GM06990 (cell line): Measurements from ENCODE around the gene COX11.

ENCODE experiments used
- DNase-seq: peaks from one replicate; pipeline ENCODE4 v3.0.0-alpha.2; 2011; ENCODE audit not compliant: insufficient read length; ENCODE audit errors: extremely low read depth
- H3K27me3 ChIP-seq: replicated peaks from 2 replicates; pipeline ENCODE4 v1.6.0; 2011; ENCODE audit warnings: low read length; ENCODE audit not compliant: control insufficient read depth, insufficient read depth
- H3K36me3 ChIP-seq: 2 replicates; pipeline ENCODE4 v1.5.1; 2011; ENCODE audit warnings: low read length; ENCODE audit not compliant: control insufficient read depth, insufficient read depth
- H3K4me3 ChIP-seq: replicated peaks from 2 replicates; pipeline ENCODE4 v1.5.1; 2011; ENCODE audit warnings: low read depth, mild to moderate bottlenecking, control low read depth, low read length
- CTCF ChIP-seq: IDR thresholded peaks from 2 replicates; pipeline ENCODE4 v1.5.1; 2011; ENCODE audit warnings: low read length, control low read depth, mild to moderate bottlenecking, inconsistent platforms; ENCODE audit not compliant: insufficient read depth, poor library complexity, severe bottlenecking

The COX11 gene

GRCh38 chr17:54972406-54973138 lies 4.1 kb upstream of the COX11 start:
- H3K27me3 ChIP-seq = no peaks in the 10 kb centered on the region
- H3K4me3 ChIP-seq = no peak overlapping the region
- TF ChIP-seq CTCF = no peak
- H3K36me3 ChIP-seq = no peaks in the 10 kb centered on the region
- DNase-seq = no peak

GRCh38 chr17:54971901-54972300 lies 3.4 kb upstream of the COX11 start:
- H3K27me3 ChIP-seq = no peaks in the 10 kb centered on the region
- TF ChIP-seq CTCF = no peak
- H3K4me3 ChIP-seq = no peak overlapping the region
- no peak for DNase-seq
- no peaks in the 10 kb centered on the region for H3K36me3 ChIP-seq

DNA sequence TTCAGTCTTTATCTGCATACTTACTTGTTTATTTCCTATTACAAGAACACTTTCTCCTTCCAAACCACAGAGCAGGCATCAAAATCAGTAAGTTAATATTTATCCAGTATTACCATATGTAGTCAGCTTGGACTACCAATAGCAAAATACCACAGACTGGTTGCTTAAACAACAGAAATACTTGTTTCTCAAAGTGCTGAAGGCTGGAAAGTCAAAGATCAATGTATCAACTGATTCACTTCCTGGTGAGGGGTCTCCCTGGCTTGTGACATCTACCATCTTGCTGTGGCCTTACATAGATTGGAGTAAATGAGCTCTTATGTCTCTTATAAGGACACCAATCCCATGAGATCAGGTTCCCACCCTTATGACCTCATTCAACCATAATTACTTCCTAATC lies 2.7 kb upstream of the COX11 start:
- no peak for TF ChIP-seq CTCF
- no peak for DNase-seq
- Histone ChIP-seq H3K4me3 (no peak overlapping the region), H3K27me3 (no peaks in the 10 kb centered on the region), H3K36me3 (no peaks in the 10 kb centered on the region)

GRCh38 chr17:54969658-54970572 lies 1.5 kb upstream of the COX11 start:
- no peak for DNase-seq
- H3K27me3 ChIP-seq = no peaks in the 10 kb centered on the region
- no peak for TF ChIP-seq CTCF
- H3K36me3 ChIP-seq = no peaks in the 10 kb centered on the region; the same call in 1 of the 2 replicates
- H3K4me3 ChIP-seq = peak overlapping the region; percentile 97

- Histone ChIP-seq H3K36me3 (no peaks in the 10 kb centered on the region; the same call in 1 of the 2 replicates), H3K27me3 (no peaks in the 10 kb centered on the region), H3K4me3 (peak overlapping the region; percentile 97)
- no peak for DNase-seq
- TF ChIP-seq CTCF = no peak
These were observed 506 bp upstream of the COX11 start for GRCh38 chr17:54968988-54969332.
